ENCODE measurements around the gene GRAMD1A. TPM values are rescaled to one million over a fixed set of nuclear protein-coding genes. Genes with fewer than 3 reads are reported as not detected.
A peak's percentile ranks its signal among the peaks of the same experiment; 100 is the strongest.

GRAMD1A gene
- total and polyA plus RNA-seq, 9 of the 15 experiments (the other 6 are each of a cell fraction or from before 2014, with no cell fraction given), result 1.4 to 63.8 (median 38.5) TPM

GRCh38 chr19:34961775-34962686 is 38.1 kb upstream of the GRAMD1A start (continued):
- TF ChIP-seq E2F6 (IDR thresholded peaks at IDR 0.05; ENCODE audit: borderline replicate concordance in 1 of 2, extremely low read depth in 1 of 2, insufficient read depth in 1 of 2, insufficient read length in 1 of 2, low read depth in 1 of 2, low read length in 1 of 2, poor library complexity in 1 of 2, severe bottlenecking in 1 of 2) (no peak), LEF1 (IDR thresholded peaks at IDR 0.05) (peak; percentile 72), ZNF764 (CRISPR knock-in tag; IDR thresholded peaks at IDR 0.05; ENCODE audit: low read depth) (no peak), ZKSCAN1 (IDR thresholded peaks at IDR 0.05; ENCODE audit: low read depth, low read length) (no peak), HLTF (IDR thresholded peaks at IDR 0.05) (no peak), ZNF561 (CRISPR knock-in tag; conservative IDR thresholded peaks at IDR 0.05) (no peak), TRIM24 (IDR thresholded peaks at IDR 0.05) (peak; percentile 57 to 90; a peak in 3 of 4 replicates), SMARCA4 (IDR thresholded peaks at IDR 0.05) (peak; percentile 85), SRSF1 (IDR thresholded peaks at IDR 0.05; ENCODE audit: low read depth, low read length) (no peak), RBM14 (IDR thresholded peaks at IDR 0.05; ENCODE audit: borderline replicate concordance, insufficient read depth, low read depth, low read length) (no peak), NCOA6 (IDR thresholded peaks at IDR 0.05) (no peak), ELK1 (CRISPR knock-in tag; IDR thresholded peaks at IDR 0.05) (no peak), THAP7 (CRISPR knock-in tag; IDR thresholded peaks at IDR 0.05) (no peak), KDM4B (IDR thresholded peaks at IDR 0.05; ENCODE audit: borderline replicate concordance in 2 of 2, low read depth in 1 of 2) (no peak)
- TF ChIP-seq, protein P1, sequence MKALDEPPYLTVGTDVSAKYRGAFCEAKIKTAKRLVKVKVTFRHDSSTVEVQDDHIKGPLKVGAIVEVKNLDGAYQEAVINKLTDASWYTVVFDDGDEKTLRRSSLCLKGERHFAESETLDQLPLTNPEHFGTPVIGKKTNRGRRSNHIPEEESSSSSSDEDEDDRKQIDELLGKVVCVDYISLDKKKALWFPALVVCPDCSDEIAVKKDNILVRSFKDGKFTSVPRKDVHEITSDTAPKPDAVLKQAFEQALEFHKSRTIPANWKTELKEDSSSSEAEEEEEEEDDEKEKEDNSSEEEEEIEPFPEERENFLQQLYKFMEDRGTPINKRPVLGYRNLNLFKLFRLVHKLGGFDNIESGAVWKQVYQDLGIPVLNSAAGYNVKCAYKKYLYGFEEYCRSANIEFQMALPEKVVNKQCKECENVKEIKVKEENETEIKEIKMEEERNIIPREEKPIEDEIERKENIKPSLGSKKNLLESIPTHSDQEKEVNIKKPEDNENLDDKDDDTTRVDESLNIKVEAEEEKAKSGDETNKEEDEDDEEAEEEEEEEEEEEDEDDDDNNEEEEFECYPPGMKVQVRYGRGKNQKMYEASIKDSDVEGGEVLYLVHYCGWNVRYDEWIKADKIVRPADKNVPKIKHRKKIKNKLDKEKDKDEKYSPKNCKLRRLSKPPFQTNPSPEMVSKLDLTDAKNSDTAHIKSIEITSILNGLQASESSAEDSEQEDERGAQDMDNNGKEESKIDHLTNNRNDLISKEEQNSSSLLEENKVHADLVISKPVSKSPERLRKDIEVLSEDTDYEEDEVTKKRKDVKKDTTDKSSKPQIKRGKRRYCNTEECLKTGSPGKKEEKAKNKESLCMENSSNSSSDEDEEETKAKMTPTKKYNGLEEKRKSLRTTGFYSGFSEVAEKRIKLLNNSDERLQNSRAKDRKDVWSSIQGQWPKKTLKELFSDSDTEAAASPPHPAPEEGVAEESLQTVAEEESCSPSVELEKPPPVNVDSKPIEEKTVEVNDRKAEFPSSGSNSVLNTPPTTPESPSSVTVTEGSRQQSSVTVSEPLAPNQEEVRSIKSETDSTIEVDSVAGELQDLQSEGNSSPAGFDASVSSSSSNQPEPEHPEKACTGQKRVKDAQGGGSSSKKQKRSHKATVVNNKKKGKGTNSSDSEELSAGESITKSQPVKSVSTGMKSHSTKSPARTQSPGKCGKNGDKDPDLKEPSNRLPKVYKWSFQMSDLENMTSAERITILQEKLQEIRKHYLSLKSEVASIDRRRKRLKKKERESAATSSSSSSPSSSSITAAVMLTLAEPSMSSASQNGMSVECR (CRISPR knock-in tag; IDR thresholded peaks at IDR 0.05), result no peak
